GM19397 (cell line): Measurements from ENCODE around the gene TRUB1.

Source experiments
- ATAC-seq: cut with Tn5 transposase; IDR thresholded peaks from one replicate; pipeline ENCODE4 v1.9.1; 2021; ENCODE audit warnings: mild to moderate bottlenecking, moderate library complexity; ENCODE audit not compliant: unreplicated experiment

TRUB1 gene

DNA sequence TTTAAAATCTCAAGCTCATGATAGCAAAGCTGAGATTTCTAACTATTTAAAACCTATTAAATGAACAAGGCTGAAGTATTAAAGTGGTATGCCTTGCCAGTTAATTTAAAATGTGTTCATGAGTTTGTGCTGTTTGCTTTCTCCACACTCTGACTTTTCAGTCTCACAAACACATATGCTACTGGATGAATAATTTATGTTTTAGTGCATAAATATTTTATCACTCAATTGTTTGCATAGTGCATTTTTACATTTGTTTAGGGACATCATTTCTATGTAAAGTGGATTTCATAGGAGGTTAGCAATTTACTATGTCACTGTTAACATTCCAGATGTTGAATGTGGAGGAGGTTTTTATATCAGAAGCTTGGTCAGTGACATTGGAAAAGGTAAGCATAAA, 36.0 kb downstream of the TRUB1 start:
- ATAC-seq = no peak

DNA sequence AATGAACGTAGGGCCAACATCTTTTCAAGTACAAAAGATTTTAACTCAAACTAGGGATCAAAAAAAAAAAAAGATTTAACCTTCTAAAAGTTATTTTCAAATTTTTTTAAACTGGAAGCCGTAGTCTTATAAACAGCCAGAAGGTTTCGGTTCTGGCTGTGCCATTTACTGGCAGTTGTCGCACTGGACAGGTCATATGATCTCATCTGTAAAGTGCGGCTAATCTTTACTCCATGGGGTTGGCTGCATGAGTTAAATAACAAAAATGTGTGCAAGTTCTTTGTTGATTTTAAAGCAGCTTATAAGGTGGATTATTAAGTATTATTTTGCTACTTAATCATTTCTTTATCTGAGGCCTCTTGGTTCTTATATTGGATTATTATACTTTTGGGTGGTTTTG, 36.6 kb downstream of the TRUB1 start:
- ATAC-seq = no peak

DNA sequence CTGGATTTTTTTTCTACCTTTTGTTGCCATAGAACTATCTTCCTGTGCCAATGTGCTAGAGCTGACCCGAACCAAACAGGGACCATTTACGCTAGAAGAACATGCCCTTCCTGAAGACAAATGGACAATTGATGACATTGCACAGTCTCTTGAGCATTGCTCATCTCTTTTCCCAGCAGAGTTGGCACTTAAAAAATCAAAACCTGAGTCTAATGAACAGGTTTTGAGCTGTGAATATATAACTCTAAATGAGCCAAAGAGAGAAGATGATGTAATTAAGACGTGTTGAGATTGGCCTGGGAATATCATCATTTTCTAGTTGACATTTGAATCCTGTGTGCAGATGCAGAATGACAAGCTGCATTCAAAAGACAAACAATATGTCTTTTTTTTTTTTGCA, 37.1 kb downstream of the TRUB1 start:
- ATAC-seq = no peak

DNA sequence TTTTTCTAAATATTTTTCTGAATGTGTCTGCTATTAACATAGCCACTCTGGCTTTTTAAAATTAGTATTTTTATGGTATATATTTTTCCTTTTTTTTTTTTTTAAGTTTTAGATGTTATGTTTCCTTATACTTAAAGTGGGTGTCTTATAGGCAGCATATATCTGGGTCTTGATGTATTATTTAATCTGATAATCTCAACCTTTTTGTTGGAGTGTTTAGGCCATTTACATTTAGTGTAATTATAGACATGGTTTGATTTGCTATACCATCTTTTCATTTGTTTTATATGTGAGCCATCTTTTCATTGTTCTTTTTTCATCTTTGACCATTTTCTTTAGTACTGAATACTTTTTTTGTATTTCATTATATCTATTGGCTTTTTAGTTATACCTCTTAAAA, 45.0 kb downstream of the TRUB1 start:
- ATAC-seq = no peak

DNA sequence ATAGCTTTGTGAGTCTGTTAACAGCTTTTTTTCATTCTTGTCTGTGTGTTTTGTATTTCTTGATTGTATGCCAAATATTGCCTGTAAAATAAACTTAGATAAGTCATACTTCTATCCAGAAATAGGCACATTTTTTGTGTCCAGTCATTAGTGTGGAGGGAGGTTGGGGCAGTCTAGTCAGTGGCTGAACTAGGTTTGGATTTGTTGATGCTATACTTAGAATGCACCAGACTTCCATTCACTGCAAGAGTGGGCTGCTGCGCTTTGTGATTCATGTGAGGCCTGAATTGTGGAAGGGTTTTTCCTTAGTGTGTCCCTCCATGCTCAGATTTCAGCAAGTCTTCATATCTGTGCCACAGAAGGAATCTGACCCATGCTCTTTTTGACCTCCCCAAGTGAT, 50.0 kb downstream of the TRUB1 start:
- ATAC-seq = no peak

DNA sequence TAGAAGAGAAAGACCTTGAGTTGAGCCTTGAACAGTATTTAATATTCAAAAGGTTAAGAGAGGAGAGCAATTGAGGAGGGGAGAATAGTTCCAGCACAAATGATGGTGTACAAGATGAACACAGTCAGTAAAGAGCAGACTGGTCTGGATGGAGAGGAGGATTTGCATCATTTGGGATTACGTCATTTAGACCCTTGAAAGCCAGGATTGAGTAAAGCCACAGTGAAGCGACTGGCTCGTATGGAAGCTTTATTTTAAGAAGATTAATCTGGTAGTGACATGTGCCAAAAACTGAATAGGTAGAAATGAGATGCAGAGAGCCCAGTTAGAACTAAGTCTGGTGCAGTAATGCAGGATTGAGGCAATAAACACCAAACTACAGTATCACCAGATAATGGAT, 52.6 kb downstream of the TRUB1 start:
- no peak for ATAC-seq

DNA sequence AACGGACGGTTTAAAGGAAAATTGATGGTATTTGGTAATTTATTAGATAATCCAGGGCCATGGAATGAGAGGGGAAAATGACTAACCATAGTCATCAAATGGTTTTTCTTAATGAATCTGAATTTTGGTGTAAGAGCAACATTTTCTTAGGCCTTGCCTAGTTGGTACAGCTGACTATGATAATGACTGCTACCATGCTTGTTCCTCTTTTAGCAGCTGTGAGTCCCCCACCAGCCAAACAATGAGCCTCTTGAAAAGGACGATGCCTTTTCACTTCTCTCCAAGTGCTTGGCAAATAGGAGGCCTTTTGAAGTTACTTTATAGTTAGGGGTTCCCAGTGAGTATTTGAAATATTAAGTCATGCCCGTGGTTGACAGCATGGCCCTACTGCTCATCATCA, 53.0 kb downstream of the TRUB1 start:
- ATAC-seq = no peak

DNA sequence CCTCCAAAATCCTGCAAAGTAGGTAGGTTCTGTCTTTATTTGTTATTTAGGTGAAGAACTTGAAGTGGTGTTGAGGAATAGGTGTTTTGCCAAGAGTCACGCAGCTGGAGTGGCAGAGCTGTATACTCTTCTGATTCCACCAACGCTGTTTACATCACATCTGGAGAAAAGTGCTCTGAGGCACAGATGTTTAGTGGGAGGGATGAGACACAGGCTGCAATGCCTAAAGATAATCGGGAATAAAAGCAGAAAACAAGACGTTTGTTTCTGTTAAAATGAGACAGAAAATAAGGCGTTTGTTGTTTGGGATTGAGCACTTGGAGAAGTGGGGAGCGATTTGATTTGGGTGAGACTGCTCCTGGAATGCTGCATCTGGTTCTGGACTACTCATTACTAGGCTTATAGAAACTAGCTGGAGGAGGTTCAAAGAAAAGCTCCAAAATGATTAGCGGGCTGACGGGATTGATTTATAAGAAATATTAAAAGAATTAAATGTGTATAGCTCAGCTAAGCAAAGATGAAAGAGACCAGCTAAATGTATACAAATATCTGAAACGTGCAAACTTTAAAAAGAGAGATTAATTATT, 54.3 kb downstream of the TRUB1 start:
- ATAC-seq = no peak

DNA sequence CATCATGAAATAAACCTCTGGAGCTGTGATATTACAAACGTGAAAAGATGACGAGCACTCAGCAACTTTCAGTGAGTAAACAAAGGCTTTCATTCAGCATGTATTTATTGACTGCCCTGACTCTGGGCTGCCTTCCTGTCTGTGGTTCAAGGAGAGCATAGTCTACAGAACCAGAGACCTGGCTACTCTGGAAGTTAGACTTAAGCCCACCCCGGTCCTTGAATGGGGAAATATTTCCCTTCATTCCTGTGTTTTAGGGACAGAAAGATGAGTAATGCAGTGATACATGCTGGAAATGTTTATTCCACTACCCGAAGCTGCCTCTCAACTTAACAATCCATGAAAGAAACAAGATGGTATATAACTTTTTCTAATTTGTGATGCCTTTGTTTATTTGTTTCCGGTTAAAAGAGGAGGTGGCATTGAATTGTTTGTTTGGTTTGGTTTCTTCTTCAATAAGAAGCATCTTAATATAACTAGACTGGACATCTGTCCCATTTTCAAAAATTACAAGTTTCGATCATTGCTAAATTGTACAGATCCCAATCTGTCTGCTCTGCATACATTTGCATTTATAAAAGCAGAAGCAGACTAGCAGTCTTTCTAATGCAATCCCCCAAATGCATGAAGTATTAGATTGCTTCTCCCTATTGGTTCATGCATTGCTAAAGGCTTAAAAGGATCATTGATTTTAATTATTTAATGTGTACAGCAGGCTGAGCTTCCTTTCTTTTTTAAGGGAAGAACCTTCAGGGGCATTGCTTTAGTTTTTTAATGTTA, 57.7 kb downstream of the TRUB1 start:
- ATAC-seq = no peak

DNA sequence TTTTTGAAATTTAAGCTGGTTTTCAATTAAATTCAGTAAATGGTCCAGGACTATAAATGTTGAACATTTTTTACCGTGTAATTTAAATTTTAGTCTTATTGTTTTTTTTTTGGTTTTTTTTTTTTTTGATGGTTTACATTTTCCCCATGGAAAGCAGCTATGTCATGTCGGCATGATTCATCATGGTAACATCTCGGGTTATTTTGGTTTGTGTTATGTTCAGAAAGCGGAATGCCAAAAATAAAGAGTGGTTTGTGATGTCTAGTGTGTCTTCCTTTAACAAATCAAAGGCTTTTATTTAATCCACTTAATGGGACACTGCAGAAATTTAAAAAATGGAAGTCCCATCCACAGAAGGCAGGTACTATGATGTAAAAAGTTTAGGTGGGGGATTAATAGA, 58.5 kb downstream of the TRUB1 start:
- no peak for ATAC-seq

DNA sequence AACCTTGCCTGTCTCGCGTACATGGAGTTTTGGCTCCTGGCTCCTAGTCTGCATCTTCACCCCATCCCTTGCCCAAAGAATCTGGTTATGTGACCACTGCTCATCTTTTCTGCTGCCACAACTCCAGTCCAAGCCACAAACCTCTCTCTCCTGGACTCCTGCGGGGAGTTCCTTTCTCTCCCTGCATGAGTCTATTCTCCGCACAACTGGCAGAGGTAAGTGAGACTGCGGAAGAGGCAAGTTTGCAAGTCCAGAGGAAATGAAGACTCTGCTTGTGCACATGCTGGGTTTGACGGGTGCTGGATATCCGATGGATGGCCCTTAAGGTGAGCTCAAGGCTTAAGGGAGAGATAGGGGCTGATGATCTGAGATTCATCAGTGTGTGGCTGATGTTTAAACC, 61.0 kb downstream of the TRUB1 start:
- ATAC-seq = no peak

DNA sequence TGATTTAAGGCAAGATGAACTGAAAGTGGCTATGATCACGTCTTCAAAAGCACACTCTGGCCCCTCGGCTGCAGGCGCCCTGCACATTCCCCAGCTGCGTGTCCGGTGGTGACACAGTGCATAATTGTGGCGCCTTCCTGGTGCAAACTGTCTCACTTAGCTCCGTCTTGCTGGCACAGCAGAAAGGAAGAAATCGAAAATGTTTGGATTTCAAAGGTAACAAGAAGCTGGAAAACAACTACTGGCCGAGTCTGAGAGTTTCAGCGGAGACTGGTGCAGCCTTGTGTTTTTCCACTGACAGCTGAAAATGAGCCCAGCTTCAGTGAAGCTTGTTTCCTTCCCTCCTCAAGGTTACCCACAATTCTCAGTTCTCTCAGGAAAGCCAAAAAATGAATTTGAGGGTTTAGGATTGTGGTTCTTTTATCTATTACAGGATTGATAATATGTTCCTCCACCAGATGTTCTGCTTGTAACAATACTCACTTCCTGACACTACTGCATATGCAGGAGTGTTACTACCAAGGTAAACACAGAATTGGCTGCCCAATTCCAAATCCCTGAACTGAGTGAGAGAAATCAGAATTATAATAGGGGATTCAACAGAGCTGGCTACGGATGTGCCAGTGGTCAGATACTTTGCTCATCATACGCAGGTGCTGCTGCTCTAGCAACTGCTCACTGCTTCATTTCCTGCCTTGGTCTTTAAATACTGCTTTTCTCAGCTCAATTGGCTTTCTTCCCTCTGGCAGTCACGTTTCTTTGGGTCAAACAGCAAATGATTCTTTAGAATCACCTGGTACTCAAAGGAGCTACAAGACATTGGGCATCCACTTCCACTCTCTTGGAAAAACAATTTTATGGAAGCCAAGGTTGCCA, 63.7 kb downstream of the TRUB1 start:
- peak; percentile 64 for ATAC-seq

DNA sequence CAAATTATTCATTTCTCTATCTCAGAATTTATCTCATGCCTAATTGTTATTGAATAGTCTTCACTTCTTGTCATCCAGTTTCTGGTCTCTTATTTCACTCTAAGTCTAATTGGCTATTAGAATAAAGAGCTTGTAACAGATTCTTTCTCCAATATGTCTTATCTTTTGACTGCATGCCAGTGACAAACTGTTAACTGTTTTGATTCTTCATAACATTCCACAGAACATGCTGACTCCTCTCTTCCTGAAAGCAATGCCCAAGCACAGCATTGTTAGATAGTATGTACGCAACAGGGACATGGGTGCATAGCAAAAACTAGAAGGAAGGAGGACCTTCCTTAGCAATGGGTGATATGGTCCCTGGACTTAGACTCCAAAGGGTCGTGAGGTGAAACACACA, 65.4 kb downstream of the TRUB1 start:
- no peak for ATAC-seq

DNA sequence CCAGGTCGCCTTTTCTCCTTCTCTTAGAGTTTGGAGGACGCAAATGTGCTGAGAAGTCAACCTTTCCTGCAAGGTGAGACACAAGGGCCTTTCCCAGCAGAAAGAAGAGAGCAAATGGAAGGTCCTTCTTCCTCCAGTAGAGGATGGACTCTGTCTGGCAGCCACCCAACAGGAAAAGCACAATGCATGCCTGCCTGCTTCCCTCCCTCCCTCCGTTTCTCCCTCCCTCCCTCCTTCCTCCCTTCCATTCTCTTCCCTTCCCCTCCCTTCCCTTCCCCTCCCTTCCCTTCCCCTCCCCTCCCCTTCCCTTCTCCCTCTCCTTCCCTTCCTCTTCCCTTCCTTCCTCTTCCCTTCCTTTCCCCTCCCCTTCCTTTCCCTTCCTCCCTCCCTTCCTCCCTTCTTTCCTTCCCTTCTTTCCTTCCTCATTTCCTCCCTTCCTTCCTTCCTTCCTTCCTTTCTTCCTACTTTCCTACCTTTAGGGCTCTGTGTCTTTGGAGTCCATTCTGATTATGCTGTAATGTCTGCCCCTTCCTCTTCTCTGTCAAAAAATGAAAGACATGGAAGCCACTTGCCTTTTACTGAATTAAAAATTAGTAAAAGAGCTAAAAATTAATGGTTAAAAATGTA, 66.4 kb downstream of the TRUB1 start:
- ATAC-seq = no peak

DNA sequence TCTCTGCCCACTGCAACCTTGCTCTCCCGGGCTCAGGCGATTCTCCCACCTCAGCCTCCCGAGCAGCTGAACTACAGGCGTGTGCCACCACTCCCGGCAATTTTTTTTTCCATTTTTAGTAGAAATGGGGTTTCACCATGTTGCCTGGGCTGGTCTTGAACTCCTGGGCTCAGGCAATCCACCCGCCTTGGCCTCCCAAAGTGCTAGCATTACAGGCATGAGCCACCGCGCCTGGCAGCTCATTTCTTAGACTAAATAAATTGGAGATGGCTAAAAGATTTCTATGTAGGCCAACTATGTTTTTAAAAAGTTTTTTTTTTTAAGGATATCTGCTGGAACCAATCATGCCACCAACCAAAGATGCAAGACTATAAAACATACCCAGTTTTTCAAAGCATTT, 67.8 kb downstream of the TRUB1 start:
- no peak for ATAC-seq

DNA sequence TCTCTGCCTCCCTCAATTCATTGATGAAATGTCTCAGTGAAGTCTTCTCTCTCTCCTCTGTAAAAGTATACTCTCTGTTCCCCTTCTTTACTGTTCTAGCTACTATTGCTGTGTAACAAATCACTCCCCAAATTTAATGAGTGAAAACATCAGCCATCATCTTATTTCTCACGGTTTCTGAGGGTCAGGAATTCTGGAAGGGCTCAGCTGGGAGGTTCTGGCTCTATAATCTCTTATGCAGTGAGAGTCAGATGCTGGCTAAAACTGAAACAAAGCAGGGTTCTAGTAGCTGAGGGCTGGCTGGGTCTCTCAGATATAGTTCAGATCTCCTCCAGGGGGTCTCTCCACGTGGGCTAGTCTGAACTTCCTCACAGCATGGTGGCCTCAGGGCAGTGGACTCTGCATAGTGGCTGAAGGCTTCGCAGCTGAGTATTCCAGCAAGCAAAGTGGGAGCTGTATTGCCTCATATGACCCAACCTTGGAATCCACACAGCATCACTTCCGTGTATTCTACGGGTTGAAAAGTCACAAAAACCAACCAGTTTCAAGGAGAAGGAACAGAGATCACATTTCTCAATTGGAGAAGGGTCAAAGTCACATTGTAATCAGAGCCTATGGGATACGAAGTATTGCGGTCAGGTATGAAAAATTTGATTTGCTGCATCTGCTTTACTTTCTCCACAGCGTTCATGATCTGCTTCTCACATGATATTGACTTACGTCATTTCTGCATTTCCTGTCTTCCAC, 80.4 kb downstream of the TRUB1 start:
- no peak for ATAC-seq

DNA sequence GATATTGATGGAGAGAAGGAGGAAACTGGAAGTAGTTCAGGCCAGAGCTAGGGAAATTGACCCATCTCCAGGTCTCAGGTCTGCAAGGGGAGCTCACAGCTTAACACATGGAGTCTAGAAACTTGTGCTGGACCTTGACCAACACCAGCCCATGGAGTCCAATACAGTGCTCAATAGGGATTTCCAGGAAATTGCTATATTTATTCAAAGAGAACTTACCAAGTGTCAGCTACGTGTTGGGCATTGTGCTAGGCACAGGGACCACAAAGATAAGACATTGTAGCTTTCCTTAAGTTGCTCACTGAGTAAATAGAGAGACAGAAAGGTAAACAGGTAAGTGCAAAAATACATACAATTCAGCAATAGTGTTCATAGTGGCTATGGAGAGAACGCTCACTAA, 82.5 kb downstream of the TRUB1 start:
- no peak for ATAC-seq

DNA sequence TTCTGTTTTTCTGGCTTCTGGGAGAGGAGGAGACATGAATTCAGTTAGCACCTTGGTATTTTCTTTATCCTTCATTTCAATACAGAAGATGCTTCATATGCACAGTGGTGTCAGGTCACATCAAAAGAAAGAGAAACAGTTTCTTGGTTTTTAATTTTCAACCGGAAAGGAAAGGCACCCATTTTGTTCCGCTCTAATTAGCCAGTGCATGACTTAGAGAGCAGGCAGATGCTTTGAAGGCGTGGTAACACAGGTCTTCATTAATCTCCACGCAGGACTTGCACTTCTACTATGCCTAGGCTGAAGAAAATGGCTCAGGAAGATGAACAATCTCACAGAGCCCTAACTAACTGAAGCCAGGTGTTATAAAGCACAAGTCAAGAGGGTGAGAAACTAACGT, 84.7 kb downstream of the TRUB1 start:
- no peak for ATAC-seq

DNA sequence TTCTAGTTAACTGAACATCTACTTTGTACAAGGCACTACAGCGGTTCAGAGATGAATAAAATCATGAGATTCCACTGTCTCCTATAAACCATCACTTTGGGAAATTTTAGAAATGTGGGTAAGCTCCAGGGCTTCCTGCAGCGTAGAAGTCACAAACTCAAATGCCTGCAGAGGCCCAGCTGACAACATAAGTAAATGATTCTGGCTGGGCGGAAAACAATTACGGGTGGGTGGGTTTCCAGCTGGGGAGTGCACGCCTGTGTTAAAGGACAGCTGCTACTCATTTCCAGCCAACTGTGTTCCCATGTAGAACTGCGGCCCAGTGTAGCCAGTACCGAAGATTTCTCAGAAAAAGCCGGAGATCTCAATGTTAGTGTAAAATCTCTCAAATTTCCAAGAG, 85.7 kb downstream of the TRUB1 start:
- ATAC-seq = no peak

DNA sequence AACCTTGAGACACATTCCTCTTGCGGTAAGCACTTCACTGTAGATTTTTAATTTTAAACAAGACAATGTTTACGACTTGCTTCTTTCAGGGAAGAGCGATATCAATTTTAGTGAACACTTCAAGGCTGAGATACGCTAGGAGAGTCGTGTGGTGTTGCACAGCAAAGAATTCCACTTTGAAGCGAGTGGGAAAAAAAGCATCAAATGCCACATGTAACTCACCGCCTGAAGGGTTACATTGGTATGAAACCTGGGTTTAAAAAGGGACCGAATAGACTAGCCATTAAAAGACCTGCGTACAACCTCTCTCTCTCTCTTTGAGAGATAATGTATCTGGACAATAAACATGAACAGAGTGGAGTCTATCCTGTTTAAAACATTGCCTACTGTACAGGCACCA, 86.4 kb downstream of the TRUB1 start:
- ATAC-seq = no peak
